ENCODE measurements around the gene CD276.
"Not testable (repeated sequence)": the region's sequence is repeated elsewhere in the genome, so short reads cannot be mapped to it uniquely, and the experiment has no call there.

CD276 gene

DNA sequence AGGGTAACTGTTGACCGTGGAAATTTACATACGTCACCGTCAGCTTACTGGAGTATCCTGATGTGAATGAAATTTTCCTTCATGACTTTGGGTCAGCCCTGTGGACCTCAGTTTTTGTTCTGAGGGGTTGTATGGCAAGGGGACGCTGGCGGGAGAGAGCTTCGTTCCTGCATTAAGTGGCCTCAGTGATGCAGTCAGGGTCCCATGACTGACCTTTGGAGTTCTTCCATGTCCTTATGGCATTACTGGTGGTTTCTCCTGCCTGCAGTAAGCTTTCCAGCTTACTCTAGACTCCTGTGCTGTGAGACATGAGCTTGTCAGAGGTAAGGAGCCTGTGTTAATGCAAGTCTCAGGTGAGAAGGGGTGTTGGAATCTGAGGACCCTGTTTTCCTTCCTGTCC lies 1.8 kb downstream of the CD276 start:
- DNase-seq = no peak

DNA sequence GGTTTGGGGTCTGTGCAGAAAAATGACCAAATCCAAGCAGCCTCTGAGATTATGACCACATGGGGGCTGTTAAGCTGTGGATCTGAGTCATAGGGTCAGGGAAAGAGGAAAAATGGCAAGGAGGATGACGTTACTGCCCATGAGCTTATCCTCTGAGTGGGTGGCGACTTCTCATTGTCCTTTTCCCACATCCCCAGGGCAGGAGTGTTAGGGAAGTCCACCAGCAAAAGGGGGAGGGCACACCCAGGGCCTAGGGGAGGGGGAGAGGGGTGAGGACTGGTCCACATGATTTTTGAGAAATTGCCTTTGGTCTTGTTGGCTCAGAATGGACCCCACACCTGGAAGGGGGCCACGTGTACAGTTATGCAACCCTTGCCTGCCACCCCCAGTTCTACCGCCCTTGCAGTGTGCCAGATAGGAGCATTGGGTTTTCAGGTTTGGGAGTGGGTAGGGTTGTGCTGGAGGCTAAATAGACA lies 2.6 kb downstream of the CD276 start:
- no peak for DNase-seq

DNA sequence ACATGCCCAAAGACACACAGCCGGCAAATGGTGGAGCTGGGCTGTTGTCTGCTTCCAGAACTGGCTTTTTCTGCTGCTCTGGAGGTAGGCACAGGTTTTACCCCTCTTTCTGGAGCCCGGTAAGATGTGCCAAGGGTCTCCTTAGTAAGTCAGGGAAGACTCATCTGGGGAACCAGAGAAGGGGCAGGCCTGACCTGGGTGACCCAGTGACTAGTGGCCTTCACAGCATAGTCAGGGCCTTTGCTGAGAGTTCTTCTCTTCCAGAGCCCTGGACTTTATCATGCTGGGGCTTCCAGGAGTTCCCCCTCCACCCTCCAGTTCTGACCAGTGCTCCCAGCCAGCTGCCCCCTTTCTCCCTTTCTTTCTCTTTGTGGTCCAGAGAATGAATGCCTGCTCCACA lies 3.2 kb downstream of the CD276 start:
- no peak for DNase-seq

DNA sequence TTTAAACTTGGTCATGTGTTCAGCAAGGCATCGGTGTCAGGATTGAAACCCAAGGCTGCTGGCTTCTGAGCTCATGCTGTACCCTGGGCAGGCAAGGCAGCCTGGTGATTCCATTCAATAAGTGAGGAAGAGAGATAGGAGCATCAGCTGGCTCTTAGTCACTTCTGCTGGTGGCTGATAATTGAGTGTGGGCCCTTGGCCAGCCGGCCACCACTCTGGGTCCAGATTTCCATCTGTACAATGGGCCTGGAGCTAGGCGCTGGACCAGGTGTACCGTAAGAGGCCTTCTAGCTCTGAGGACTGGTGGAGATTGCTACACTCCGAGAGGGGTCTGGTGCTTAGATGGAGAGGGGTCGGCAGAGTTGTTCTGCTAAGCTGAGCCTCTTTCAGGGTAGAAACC lies 4.3 kb downstream of the CD276 start:
- no peak for DNase-seq

DNA sequence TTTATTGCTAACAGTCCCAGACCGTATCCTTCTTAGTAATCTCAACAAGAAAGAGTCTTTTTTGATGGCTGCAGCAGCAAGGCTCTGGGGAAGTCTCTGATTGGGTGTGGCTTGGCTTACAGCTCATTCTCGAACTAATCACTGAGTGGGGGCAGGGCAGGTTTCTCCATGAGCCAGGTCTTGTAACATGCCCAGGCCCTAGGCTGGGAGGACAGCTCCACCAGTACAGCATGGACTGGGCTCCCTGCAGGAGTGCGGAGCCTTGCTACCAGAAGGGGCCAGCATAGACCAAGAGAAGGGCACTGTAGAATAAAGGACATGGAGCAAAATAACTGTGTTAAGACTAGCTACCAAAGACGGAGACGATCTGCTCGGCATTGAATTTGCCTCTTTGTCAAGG lies 7.2 kb downstream of the CD276 start:
- no peak for DNase-seq

DNA sequence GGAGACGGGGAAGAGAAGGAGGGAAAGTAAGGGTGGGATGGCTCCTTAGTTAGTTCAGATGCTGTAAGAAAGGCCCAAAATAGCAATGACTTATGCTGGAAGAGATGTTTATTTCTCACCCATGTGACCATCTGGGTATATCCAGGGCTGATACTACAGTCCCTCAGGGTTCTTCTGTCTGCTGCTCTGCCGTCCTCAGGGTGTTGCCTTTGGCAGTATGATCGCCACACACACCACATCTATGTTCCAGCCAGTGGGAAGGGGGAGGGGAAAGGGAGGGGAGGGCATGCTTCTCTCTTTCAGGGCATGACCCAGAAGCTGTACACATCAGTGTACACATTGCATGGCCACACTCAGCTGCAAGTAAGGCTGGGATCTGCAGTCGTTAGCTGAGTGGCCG lies 10.2 kb downstream of the CD276 start:
- DNase-seq = no peak

DNA sequence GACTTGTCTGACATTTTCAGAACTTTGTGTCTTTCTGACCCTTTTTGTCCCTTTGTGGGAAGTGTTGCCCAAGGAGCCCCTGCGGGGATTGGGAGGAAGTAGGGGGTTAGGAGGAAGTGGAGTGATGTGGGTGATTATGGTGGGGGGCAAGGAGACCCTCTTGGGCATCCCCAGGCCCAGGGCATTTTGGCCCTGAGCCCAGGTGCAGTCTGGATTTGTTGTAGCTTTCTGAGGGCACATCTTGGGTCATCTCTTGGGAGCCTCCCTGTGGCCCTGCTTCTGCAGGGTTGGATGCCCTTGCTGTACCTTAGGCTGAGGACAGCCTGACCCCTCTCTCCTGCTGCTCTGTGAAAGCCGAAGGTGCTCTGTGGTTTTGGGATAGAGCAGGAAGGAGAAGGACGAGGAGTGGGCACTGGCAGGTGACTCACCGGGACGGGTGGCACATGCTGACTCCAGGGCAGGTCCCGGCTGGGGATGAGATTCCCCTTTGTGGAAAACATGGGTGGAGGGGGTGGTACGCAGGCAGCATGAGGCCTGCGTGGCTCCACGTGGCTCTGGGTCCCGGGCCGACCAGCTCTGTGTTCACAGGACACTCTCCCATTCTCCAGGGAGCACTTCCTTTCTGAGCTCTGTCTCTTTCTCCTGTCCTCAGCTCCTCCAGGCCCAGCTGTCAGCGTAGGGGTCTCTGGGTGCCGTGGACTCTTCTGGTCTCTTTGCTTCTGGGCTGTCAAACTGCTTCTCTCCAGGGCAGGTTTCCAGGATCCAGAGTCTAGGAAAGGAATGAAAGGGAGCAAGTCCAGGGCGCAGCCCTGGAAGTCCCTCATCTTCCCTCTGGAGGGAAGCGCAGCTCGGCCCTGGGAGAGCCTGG lies 11.8 kb downstream of the CD276 start:
- DNase-seq = no peak

DNA sequence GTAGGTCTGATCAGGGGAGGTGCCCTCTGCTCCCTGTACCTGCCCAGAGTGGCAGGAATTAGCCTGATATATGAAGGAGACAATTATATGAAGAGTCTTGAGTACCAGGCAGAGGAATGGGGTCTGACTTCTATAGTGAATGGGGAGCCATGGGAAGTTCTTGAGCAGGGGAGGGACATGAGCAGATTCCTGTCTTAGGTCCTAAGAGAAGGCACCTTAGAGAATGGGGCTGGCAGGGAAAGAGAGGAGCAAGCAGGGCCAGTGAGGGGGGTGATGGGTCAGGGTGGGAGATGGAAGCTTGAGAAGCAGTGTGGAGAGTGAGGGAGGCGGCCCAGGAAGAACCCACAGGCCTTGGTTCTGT lies 12.4 kb downstream of the CD276 start:
- DNase-seq = no peak

DNA sequence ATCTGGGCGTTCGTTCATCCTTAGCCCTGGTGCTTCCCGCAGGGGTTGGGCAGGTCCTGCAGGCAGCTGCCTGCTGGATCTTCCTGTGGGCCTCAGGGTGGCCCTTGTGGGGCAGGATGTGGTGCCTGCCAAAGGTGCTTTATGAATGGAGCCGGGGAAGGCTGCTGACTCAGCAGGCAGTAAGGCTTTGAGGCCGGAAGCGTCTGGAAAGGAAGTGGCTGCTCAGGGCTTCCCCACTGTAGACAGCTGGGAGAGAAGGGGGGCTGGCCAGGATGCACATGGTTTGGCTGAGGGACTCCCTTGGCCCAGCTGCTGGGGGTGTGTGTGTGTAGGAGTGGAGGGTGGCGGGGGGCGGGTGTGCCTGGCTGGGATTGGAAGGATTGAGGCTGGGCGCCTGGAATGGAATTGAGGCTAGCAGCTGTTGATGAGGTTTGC lies 12.9 kb downstream of the CD276 start:
- DNase-seq = no peak

DNA sequence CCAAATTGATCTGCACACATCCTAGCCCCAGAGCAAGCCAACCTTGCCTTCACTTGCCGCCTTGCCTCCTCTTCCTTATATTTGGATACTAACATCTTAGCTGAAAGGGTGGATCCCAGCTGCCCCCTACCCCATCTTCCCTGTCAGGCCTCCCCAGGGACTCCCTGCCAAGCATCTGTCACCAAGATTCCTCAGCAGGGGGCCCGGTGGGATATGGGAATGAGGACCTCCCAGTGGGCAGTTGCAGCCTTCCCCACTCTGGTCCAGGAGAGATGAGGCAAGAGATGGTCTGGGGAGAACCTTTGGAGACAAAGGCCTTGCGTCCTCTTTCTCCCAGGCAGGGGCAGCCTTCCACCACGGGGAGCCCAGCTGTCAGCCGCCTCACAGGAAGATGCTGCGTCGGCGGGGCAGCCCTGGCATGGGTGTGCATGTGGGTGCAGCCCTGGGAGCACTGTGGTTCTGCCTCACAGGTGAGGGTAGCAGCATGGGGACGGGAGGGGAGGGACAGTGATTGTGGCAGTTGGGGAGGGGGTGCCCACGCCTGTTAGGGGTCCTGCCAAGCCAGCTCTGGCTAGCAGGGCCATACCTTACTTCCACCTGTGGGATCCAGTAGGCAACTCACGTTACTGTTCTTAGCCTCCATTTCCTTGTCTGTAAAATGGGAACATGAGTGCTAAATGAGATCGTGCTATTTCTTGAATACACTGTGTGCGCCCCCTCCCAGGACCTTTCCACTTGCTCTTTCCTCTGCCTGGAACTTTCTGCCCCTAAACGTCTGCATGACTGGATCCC lies 15.3 kb downstream of the CD276 start:
- no peak for DNase-seq

DNA sequence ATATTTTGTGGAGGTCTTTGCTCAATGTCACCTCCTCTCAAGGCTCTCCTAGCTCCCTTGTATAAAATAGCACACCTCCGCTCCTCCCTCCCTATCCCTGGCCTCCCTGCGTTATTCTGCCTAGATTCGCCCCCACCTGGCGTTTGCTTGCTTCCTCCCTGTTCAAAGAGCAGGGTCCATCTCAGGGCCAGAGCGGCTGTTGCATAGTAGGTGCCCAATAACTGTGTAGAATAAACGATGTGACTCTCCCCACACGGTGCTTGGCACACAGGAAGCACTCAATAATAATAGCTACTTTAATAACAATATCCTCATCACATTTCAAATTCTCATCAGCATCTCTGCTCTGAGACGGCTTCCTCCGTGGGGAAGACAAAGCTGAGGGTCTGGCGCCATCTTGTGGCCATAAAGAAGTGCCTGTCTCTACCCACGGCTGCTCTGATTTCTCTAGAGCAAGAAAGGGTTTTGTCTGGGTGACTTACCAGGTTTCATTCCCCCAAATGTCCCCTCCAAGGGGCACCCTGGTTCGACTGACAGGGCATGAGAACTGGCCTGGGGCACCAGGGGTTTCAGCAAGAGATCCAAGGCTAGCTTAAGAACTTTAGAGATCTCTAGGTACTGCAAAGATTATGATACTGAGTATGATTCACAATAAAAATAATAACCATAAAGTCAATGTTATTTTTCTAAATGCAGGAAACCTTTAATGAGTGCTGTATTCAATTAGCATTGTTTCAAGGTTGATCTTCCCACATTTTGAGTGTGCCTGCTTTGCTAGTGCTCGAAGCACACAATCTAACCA lies 16.1 kb downstream of the CD276 start:
- peak; percentile 9 for DNase-seq

DNA sequence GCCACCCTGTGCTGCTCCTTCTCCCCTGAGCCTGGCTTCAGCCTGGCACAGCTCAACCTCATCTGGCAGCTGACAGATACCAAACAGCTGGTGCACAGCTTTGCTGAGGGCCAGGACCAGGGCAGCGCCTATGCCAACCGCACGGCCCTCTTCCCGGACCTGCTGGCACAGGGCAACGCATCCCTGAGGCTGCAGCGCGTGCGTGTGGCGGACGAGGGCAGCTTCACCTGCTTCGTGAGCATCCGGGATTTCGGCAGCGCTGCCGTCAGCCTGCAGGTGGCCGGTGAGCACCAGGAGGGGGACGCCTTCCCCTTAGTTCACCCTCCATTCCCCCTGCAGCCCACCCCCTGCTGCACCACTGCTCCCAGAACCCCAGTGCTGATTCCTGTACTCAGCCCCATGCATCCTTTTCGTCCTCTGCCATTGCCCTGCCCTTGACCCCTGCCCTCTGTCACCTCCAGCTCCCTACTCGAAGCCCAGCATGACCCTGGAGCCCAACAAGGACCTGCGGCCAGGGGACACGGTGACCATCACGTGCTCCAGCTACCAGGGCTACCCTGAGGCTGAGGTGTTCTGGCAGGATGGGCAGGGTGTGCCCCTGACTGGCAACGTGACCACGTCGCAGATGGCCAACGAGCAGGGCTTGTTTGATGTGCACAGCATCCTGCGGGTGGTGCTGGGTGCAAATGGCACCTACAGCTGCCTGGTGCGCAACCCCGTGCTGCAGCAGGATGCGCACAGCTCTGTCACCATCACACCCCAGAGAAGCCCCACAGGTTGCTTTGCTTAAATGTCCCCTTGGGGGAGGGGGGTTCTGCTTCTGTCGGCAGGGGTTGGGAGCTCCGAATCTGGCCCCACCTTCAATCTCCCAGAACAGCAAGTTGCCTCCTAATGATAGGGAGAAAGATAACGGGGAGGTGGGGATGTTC lies 18.4 kb downstream of the CD276 start:
- not testable (repeated sequence) for DNase-seq

DNA sequence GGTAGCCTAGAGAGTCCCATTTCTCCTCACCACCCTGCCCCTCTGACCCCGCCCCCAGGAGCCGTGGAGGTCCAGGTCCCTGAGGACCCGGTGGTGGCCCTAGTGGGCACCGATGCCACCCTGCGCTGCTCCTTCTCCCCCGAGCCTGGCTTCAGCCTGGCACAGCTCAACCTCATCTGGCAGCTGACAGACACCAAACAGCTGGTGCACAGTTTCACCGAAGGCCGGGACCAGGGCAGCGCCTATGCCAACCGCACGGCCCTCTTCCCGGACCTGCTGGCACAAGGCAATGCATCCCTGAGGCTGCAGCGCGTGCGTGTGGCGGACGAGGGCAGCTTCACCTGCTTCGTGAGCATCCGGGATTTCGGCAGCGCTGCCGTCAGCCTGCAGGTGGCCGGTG lies 19.4 kb downstream of the CD276 start:
- DNase-seq = not testable (repeated sequence)

DNA sequence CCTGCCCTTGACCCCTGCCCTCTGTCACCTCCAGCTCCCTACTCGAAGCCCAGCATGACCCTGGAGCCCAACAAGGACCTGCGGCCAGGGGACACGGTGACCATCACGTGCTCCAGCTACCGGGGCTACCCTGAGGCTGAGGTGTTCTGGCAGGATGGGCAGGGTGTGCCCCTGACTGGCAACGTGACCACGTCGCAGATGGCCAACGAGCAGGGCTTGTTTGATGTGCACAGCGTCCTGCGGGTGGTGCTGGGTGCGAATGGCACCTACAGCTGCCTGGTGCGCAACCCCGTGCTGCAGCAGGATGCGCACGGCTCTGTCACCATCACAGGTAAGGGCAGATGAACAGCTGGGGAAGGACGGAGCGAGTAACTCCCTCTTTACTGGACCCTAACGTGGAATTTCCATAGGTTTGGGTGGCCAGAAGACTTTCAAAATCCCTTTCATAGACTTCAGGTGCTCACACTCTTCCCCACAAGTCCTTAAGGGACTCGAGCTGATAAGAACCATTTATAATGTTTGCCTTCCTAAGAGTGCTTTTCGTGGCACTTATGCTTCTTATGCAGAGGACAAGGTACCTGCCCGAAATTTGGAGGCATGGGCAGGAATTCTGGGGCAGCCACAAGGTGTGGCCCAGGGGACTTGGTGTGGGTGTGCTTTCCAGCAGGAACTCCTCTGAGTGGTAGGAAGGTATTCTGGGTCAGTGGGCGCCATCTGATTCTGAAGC lies 20.1 kb downstream of the CD276 start:
- DNase-seq = not testable (repeated sequence)

DNA sequence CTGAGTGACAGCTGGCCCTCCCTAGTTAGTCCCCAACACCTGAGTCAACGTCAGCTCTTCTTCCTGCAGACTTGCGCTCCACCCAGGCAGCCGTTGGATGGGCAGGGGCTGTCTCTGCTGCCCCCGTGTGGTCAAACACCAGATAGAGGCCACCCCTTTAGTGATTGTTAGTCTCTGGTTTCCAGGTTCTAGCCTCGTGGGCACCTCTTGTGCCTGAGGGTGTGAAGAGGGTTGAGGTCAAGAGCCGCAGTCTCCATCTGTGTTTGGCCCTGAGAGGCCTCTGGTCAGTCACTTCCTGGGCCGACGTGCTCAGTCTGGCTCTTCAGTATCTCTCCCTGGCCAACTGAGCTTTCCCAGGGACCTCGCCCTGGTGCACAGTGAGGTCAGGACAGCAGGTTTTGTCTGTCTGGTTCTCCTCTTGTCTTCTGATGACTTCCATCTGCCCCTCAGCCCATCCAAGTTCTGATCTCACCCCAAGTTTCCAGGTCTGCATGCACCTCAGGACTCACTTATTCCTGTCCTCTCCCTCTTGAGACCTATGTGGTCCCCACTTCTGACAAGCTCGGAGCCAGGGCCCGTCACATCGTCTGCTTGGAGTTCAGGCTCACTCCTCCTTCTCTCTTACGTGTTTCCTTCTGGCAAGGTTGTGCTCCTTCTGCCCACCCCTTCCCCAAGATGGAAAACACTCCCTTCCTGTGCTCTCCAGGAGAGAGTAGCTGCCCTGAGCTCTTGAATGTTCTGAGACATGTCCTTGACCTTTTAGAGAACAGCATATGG lies 20.9 kb downstream of the CD276 start:
- DNase-seq = no peak

DNA sequence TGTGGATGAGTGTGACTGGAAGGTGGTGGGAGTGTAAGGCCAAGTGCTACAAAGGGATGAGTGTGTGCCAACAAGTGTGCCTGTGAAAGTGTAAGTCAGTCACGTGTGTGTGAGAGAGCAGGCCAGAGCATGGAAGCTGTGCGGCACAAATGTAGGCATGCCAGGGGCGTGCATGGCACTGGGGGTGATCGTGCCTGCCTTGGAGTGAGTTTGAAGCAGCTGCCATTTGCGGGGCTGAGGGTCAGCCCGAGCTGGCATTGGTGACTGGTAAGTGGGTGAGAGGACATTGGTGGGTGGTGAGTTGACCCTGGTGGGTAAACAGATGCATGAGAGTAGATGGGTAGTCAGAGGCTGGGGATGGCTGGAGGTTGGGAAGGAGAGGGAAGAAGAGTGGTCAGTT lies 24.5 kb downstream of the CD276 start:
- no peak for DNase-seq

DNA sequence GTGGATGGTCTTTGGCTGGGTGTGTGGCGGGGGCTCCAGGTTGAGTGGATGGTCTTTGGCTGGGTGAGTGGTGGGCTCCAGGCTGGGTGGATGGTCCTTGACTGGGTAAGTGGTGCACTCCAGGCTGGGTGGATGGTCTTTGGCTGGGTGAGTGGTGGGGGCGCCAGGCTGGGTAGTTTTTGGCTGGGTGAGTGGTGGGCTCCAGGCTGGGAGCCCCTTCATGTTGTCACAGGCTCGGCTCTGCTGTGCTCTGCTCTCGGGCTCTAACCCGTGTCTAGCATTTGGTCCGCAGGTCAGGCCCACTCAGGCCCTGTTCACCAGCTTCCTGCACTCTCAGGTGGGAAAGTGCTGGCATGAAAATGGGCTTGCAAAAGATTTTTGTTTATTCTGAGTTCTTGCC lies 25.1 kb downstream of the CD276 start:
- no peak for DNase-seq

DNA sequence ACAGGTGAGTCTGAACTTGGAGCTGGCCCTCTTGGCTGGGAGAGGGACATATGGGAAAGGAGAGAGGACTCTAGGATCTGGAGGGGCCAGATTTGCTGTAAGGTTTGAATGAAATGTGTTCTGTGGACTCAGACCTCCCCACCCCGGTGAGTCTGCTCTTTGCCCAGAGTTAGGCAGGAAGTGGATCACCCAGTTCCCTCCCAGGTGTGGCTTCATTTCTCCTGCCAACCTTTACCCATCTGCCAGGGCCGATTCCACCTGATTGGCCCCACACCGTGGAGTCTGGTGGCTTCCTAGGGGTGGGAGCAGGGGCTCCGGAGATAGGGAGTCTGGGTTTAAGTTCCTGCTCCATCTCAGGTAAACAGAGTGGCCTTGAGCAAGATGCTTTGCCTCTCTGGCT lies 25.5 kb downstream of the CD276 start:
- DNase-seq = no peak

DNA sequence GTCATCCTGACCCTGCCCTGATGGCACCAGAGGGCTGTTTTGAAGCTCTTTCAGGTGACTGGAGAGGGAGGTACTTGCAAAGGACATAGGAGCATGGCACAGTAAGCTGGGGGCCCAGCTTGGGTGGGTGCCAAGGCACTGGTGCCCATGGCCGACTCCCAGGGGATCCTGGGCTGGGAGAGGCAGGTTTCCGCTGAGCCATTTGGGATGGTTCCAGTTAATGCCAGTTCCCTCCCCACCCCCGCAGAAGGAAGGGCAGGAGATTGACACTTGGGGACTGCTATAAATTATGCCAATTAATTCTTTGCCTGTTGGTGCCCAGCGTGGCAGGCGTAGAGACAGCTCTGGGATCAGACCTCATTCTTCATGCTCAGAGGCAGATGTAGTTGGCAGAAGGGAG lies 26.1 kb downstream of the CD276 start:
- DNase-seq = no peak

DNA sequence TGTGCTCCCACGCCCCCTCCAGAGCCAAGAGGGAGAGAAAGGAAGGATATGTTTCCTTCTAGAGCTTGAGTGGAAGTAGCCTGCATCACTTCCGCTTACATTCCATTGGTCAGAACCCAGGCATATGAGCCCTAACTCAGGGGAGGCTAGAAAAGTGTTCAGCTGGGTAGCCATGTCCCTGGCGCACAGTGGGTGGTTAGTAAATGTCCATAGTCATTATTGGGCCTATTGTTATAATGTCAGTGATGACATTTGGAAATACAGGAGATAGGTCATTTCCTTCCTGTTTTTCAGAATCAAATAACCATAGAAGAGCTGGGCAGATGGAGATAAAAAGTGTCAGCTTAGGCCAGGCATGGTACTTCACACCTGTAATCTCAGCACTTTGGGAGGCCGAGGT lies 27.3 kb downstream of the CD276 start:
- no peak for DNase-seq

DNA sequence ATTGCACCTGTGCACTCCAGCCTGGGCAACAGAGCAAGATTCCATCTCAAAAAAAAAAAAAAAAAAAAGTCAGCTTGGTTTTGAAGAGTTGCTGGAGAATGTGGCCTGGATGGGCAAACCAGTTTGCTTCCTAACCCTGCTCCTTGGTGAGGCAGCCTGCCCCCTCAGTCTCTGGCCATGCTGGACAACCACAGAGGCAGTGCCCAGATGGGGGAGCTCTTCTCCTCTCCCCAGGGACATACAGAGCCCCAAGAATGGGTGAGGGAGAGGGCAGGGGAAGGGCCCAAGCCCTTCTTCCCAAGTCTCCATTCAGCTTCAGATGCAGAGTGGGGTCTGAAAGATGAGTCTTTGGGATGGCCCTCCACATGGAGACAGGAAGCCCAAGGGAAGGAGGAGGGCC lies 27.9 kb downstream of the CD276 start:
- DNase-seq = no peak

All from NCI-H1048 (cell line).